Testis (tissue), 2 donors: Measurements from ENCODE around the gene ORAI2.

Experiments used
- POLR2A ChIP-seq: fragments of 450-650 bp; IDR thresholded peaks from one replicate; pipeline ENCODE4 v1.6.1; 2017; ENCODE audit warnings: antibody characterized with exemption, mild to moderate bottlenecking, moderate library complexity
- TF ChIP-seq, protein P1 (sequence below), 3 experiments: fragments of 450-650 bp in 2 of 3; fragments of 200-600 bp in 1 of 3; sonication (generic) in 1 of 3; IDR thresholded peaks; one replicate each; pipeline ENCODE4 v1.5.1; 2016 to 2019; ENCODE audit warnings: antibody characterized with exemption in 3 of 3, mild to moderate bottlenecking in 2 of 3, moderate library complexity in 1 of 3

DNA sequence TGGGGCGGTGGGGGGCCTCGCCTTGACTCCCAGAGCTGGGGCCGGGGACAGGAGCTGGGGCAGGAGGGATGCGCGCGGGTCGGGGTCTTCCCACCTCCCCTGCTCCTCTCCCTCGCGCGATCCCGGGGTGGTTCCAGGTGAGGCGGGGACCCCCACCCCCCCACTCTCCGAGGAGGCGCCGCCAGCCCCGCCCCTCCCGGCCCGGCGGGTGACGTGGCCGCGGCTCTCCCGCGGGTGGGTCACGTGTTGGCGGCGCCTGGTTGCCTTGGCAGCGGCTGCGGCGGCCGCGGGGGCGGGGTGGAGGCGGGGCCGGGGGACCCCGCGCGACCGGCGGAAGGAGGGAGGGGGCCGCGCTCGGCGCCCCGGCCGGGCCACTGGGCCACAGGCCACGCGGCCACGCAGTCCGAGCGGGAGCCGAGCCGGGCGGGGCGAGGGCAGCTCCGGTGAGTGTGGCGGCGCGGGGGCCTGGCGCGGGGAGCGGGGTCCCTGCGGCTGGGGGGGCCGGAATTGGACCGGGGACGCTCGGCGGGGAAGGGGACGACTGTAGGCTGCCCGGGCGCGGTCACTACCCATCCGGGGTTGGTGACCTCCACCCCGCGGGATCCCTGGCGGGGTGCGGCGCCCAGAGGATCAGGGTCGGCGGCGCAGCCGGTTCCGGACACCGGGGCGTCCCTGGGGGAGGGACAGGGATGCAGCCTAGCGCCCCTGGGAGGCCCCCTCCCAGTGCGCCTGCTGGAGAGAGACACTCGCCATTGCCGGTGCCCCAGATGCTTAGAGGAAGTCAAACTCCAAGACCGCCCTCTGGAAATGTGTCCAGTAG is at the start of gene ORAI2:
- TF ChIP-seq, protein P1, sequence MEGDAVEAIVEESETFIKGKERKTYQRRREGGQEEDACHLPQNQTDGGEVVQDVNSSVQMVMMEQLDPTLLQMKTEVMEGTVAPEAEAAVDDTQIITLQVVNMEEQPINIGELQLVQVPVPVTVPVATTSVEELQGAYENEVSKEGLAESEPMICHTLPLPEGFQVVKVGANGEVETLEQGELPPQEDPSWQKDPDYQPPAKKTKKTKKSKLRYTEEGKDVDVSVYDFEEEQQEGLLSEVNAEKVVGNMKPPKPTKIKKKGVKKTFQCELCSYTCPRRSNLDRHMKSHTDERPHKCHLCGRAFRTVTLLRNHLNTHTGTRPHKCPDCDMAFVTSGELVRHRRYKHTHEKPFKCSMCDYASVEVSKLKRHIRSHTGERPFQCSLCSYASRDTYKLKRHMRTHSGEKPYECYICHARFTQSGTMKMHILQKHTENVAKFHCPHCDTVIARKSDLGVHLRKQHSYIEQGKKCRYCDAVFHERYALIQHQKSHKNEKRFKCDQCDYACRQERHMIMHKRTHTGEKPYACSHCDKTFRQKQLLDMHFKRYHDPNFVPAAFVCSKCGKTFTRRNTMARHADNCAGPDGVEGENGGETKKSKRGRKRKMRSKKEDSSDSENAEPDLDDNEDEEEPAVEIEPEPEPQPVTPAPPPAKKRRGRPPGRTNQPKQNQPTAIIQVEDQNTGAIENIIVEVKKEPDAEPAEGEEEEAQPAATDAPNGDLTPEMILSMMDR (IDR thresholded peaks at IDR 0.05): no peak
- no peak for TF ChIP-seq POLR2A
